ENCODE data around the gene FBXO36.
A peak's percentile ranks its signal among the peaks of the same experiment; 100 is the strongest.

Gene FBXO36

GRCh38 chr2:229910147-229910831, 12.0 kb upstream of the FBXO36 start:
- no peak overlapping the region for H3K4me3 ChIP-seq (ENCODE audit: low read depth, low read length)
- no peak for DNase-seq (ENCODE audit: low read depth)

GRCh38 chr2:229910832-229911412, 11.4 kb upstream of the FBXO36 start:
- no peak for DNase-seq (ENCODE audit: low read depth)
- peak; percentile 63 for TF ChIP-seq CTCF (IDR thresholded peaks at IDR 0.05; ENCODE audit: control insufficient read depth, extremely low read depth, insufficient read depth)
- no peak overlapping the region for H3K4me3 ChIP-seq (ENCODE audit: low read depth, low read length)

More at GRCh38 chr2:229910147-229910831, 12.0 kb upstream of the FBXO36 start:
- no peak for TF ChIP-seq CTCF (IDR thresholded peaks at IDR 0.05; ENCODE audit: control insufficient read depth, extremely low read depth, insufficient read depth)

GRCh38 chr2:229914171-229914570, 8.1 kb upstream of the FBXO36 start:
- no peak overlapping the region for H3K4me3 ChIP-seq (ENCODE audit: low read depth, low read length)
- DNase-seq (ENCODE audit: low read depth): no peak
- TF ChIP-seq CTCF (IDR thresholded peaks at IDR 0.05; ENCODE audit: control insufficient read depth, extremely low read depth, insufficient read depth): no peak

- DNase-seq (ENCODE audit: low read depth): no peak
- no peak for TF ChIP-seq CTCF (IDR thresholded peaks at IDR 0.05; ENCODE audit: control insufficient read depth, extremely low read depth, insufficient read depth)
- H3K4me3 ChIP-seq (ENCODE audit: low read depth, low read length): no peak overlapping the region
Measured at GRCh38 chr2:229917793-229918192, 4.5 kb upstream of the FBXO36 start.

GRCh38 chr2:229920011-229920641, 2.2 kb upstream of the FBXO36 start:
- TF ChIP-seq CTCF (IDR thresholded peaks at IDR 0.05; ENCODE audit: control insufficient read depth, extremely low read depth, insufficient read depth): no peak
- DNase-seq (ENCODE audit: low read depth): no peak
- peak overlapping the region; percentile 83 for H3K4me3 ChIP-seq (ENCODE audit: low read depth, low read length)

GRCh38 chr2:229921101-229921891, 1.0 kb upstream of the FBXO36 start:
- peak overlapping the region; percentile 83 for H3K4me3 ChIP-seq (ENCODE audit: low read depth, low read length)
- DNase-seq (ENCODE audit: low read depth): no peak
- TF ChIP-seq CTCF (IDR thresholded peaks at IDR 0.05; ENCODE audit: control insufficient read depth, extremely low read depth, insufficient read depth): no peak

Measured in LNCaP clone FGC (cell line).